CMK (cell line): Measurements from ENCODE around the gene MBD5.

Experiments used
- DNase-seq: peaks from one replicate; pipeline ENCODE4 v3.0.0-alpha.2; 2010; ENCODE audit warnings: low read depth

Gene MBD5

DNA sequence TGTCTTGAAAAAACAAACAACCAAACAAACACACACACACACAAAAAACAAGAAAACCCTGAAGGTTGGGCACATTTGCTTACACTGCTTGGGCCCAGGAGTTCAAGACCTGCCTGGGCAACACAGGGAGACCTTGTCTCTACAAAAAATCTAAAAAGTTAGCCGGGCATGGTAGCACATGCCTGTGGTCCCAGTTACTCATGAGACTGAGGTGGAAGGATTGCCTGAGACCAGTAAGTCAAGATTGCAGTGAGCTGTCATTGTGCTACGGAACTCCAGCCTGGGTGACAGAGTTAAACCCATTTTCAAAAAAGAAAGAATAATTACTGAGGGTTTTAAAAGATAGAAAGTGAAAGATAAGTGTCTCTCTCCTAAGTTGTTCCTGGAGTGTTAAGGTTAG lies 103.4 kb downstream of the MBD5 start:
- DNase-seq = no peak

DNA sequence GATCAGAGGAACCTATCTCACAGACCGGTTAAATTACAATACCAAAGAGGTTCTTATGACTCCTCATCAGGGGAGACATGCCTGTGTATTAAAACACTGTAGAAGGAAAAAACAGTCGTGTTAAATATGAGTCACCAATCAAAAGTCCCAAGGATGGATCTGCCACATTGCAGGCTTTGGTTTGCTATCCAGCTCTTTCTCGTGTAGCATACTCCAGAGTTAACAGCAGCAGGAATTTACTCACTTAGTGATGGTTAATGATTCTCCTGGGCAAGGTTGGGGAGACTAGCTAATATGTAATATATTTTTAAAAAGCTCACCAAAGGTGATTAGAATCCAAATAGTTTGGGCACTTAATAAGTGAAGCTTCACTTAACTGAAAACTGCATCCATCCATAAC lies 109.7 kb downstream of the MBD5 start:
- DNase-seq = no peak

DNA sequence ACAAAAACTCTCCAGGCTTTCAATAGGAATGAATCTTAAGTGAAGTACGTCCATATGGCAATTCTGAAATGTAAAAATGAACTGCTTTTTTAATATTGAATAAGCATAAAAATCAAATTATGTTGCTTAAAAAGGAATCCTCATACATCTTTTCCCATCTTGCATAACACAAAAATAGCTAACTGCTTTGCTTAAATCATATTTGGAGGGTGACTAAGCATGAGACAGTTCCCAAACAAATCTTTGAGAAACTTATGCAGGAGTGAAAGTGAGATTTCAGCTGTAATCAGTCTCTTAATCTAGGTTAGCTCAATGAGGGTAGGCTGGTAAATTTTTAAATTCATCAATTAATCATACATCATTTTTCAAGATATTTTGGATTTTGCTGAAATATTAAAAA lies 111.5 kb downstream of the MBD5 start:
- DNase-seq = no peak

DNA sequence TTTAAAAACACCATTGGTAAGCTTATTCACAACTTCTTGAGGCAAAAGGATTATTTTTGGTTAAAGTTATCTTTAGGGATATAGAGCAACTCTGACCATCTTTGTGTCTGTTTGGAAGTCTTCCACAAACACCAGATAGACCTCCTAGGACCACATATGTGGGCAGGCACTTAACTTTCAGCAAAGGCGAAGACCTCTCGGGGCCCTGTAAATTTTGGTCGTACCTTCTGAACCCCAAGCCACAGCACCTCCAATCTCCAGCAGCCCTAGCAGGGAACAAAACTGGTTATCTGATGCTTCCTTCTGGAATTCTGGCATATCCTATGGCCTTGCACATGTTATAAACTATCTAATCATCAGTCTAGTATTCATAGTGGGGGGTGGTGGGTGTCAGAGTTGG lies 114.8 kb downstream of the MBD5 start:
- no peak for DNase-seq

DNA sequence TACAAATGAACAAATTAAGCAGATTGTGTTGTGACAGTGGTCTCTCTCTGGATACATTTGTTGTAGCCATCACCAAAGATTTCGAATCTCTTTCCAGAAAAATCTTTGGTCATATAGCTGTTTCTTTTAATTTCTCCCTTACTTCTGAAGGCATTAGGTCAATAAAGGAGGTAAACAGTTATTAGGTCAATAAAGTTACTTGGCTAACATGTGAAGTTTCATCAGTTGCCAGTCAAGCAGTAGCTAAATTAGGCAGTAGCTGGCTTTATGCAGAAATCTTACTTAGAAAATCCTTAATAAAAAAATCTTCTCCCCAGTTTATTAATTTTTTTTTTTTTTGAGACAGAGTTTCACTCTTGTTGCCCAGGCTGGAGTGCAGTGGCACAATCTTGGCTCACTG lies 115.5 kb downstream of the MBD5 start:
- DNase-seq = no peak

DNA sequence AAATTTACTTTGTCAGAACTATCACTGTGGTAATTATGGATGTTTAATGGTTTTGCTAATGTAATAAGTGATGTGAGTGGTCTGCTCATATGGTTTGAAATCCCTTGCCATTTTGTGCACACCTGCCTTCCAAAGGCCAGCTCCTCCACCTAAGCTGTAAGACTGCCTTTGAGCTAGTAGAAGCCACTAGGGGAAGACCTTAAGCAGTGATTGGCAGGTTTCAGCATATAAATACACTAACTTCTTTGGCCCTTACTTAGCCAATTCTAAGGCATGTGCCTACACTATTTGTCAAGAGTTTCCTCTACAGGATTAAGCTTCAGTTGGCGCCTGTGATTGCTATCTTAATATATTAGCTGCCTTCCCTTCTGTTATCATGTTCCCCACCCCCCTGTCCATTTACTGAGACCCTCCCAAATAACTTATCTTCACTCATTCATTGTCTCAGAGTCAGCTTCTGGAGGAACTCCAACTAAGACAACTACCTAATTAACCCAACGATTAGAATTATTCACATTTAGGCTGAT lies 141.1 kb downstream of the MBD5 start:
- DNase-seq = peak; percentile 49

DNA sequence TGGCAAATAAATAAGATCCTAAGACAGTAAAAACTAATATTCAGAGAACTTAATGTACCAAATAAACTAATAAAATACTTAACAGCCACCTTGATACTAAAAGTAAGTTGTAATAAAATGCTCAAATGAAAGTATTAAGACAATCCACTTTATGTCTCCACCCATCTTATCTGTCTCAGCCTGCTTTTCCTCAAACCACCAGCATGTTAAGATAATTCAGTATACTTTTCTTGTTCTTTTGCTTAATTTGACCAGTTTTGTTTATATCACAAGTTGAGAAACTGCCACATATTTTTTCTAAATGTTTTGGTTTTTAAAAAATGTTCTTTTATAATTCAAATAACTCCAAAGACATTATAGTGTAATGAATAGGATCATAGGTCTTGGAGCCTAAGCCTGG lies 142.0 kb downstream of the MBD5 start:
- DNase-seq = no peak

DNA sequence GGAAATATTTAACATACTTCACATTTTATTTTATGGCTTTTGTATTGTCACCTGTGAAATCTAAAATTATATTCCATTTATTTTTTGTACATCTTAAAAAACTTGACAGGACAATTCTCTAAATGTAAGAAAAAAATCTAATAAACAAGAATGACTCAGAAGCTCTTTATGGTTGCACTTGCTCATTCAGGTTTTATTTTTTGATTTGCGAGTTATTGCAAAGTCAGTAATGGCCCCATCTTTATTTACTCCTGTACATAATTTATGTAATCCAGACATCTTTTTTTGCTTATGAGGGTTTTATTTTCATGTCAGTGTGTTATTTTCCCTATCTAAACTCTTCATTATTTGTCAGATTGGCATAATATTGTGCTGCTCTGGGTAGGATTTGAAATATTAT lies 145.1 kb downstream of the MBD5 start:
- no peak for DNase-seq

DNA sequence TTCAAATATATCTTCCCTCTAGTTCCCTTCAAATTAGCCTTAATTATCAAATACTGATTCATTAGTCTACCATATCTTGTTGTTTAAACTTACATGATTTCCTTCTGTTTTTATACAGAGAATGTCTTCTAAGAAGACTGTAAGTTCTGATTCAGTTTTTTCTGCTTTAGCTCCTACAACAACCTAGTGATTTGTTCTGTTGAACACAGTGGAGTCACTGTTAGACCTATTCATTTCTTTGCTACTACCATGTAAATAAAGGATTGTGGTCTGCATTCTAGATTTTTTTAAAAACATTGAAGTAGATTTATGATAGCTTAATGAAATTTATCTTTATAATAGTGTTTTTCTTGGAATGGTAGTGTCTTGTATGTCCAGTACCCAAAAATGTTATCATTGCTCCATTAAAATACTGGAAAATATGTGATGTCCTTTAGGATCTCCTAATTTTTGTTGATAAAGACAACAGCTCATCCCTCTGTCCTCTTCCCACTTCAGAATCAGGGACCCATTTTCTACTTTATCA lies 146.4 kb downstream of the MBD5 start:
- no peak for DNase-seq

DNA sequence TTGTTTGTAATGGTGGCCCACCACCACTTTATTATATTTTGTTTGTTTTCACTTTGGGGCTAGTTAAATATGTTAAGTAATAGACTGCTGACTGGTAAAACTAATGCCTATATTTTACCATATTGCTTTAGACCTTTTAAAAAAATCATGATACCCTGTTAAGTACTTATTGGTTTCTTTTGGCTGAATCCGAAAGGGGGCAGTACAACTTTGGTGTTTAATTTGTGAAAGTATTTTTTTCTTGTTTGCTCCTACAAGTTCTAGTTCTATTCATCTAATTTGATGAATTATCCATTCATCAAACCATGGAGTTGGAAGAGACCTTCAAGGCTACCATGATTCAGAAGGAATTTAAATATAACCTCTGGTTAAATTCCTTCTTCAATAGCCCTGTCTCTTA lies 147.0 kb downstream of the MBD5 start:
- DNase-seq = no peak

DNA sequence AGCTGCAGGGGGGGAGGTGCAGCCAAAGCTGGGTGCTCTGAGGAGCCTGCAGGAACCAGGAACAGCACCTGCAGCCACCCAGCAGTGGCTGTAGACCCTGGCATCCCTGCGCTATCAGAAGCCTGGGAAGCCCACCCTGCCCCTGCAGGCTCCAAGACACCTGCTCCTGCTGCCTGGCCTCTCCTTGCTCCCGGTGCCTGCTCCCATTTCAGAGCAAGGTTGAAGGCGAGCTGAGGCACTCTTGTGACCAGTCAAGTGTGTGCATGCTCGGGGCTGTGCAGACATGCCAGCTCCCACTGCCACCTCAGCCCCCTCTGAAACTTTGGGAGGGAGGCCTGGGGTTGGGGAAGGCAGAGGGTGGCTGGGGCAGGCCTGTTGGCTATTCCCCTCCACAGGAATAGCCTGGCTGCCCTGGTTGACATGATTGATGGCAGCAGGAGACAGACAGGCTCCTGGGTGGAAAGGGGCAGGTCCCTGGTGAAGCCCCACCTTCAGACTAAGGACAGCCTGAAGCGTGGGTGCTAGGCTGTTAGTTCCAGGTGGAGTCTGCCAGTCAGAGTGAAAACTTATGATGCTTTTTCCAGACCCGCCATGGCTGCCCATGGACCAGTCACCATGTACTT lies 151.4 kb downstream of the MBD5 start:
- DNase-seq = no peak

DNA sequence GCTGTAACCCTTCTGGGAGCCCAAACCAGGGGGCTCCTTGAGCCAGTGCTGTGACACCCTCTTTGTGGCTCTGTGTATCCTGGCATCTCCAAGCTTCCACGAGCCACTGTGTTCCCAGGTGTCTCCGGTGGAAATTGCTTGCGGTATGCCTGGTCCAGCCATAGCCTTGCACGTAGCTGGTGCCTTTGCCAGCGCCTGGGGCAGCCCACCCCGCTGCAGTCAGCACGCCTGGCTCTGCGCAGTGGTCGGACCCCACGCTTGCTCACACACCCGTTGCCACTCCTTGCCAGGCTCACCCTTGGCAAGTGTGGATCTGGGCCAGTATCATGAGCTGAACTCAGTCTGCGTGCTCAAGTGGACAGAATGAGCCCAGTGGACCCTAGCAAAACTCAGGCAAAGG lies 152.3 kb downstream of the MBD5 start:
- no peak for DNase-seq

DNA sequence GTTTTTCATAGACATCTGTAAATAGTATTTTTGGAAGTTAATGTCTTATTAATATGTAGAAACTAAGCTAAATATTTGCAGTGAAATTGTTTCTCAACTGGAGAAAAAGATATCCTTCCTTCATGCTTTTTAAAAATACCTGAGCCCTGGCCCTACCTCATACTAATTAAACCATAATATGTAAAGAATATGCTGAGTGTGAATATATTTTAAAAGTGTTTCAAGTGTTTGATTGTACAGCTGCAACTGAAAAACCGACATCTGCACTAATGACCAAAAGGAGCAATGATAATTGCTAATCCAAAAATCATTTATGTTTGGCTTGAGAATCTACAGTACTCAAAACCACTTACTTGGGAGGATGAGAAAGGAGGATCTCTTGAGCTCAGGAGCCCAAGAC lies 156.7 kb downstream of the MBD5 start:
- DNase-seq = no peak

DNA sequence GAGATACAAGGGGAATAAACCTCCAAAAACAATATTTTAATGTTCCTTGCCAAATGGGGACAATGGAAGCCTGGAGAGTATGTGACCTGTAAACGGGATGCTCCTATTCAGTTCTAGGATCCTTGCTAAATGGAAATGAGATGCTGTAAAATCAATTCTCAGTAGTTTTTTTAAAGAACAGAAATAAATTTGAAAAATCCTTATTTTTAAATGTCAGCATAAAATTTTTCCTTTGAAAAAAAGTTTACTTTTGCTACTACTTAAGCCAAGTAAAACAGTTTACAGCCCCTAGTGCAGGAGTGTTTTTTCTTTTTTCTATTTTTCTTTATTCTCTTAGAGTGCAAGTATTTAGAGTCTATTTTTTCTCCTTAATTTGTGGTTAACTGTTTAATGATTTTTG lies 158.8 kb downstream of the MBD5 start:
- DNase-seq = no peak

DNA sequence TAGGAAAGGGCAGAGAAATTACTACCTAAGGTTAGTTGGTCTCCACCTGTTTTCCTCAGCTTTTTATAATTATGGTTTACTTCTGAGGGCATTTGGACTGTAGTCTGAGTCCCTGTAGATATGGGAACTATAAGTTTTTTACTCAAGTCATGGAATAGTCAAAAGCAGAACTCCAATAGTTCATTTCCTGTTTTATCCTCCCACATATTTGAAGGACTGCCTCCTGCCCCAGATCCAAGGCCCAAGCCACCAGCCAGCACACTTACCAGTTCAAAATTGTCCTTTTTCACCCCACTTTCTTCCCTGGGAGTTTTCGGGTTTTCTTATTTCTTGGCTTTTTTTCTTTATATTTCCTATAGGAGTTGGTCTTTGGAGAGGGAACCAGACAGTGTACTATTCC lies 164.1 kb downstream of the MBD5 start:
- DNase-seq = no peak

DNA sequence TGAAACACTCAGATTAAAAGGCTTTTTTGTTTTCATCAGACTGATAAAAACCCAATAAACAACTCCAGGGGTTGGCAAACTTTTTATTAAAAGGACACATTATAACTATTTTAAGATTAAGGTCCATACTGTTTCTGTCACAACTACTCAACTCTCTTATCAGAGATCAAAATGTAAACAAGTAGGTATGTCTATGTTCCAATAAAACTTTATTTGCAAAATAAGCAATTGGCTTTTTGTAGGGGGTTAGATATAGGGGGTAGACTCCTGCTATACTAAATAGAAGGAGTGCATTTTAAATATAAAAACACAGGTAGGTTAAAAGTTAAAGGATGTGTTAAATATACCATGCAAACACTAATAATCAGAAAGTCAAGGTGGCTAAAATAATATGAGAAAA lies 174.0 kb downstream of the MBD5 start:
- DNase-seq = no peak

DNA sequence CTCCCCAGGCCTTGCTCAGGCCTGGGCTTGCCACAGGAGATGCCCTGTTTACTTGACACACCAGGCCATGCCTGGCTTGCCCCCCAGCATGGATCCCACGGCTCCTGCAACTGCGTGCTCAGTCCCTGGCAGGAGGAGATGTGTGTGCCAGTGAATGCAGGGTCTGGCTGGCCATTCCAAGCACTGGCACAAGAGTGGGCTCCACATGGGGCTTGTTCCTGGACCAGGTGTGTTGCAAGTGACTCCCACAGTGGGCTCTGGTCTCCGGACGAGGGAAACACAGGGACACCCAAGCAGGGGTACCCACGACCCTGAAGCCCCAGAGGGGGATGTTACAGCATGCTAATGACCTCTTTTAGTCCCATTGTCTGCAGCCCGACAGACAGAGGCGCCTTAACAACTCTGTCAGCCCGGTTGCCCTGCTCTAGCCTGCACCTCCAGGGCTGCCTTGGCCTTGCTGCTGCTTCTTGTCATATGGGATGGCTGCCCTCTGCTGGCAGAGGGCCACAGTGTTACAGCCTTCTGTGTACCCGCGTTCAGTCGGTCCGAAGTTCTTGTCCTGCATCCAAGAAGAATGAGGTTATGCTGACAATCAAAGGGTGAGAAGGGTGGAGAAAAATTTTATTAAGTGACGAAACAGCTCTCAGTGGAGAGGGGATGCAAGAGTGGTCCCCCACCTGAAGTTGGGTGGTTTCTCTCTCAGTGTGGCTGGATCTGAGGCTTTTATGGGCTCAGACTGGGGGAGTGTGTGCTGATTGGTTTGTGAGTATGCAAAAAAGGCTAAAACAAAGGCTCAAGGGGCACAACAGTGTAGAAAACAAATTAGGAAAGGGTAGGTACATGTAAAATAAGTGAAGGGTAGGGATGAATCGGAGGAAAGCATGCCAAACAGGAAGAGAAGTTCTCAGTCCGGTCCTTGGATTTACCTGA lies 180.4 kb downstream of the MBD5 start:
- DNase-seq = peak; percentile 3

DNA sequence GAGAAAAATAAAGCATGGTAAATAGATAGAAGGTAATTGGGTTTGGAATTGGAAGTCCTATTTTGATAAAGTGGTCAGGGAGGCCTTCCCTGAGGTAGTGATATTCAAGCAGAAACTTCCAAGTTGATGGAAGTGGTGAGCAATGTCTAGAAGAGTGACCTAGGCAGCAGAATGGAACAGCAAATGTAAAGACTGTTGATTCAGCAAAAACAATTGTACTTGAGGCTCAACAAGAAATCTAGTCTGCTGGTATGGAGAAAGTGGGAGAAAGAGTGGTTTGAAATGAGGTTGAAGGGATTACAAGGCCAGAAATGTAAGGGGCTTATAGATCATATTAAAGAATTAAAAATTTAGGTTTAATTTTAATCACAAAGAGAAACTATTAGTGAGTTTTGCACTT lies 181.3 kb downstream of the MBD5 start:
- DNase-seq = no peak

DNA sequence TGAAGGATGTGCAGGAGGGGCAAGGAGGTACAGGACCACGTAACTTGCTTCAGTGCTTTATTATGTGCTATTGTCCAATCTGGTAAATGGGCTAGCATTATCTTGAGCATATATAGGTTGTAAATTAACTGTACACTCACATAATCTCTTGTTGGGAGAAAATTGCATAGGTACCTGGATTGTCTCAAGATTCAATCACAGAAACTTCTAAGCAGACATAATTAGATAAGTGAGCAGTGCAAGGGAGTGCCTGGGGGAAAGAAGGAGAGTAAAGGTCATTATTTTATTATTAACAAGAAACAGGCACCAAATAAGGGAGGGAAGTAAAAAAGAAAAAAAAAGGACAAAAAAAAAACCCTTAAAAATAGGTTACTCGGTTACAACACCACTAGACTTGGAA lies 186.2 kb downstream of the MBD5 start:
- DNase-seq = no peak

DNA sequence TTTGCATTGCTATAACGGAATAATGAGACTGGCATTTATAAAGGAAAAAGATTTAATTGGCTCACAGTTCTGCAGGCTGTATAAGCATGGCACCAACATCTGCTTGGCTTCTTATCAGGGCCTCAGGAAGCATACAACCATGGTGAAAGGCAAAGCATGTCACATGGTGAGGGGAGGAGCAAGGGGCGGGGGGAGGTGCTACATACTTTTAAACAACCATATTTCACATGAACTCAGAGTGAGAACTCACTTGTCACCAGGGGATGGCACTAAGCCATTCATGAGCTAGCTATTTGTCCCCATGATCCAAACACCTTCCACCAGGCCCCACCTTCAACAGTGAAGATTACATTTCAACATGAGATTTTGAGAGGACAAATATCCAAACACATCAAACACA lies 188.7 kb downstream of the MBD5 start:
- DNase-seq = peak; percentile 42

DNA sequence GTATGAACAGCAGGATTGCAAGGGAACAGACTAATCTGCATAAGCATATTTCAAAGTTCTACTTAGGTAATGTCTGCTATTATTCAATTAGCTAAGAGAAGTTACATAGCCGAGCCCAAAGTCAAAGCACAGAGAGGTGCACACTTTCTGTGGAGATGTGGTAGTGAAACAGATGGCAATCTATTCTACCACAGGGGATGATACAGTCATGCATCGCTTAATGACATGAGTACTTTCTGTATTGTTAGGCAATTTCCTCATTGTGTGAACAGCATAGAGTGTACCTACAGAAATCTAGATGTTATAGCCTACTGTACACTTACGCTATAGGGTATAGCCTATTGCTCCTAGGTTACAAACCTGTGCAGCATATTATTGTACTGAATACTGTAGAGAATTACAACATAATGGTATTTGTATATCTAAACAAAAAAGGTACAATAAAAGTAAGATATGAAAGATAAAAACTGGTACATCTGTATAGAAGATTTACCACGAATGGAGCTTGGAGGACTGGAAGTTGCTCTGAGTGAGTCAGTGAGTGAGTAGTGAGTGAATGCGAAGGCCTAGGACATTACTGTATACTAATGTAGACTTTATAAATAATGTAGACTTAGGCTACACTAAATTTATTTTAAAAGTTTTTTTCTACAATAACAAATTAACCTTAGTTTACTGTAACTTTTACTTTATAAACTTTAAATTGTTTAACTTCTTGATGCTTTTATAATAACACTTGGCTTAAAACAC lies 197.6 kb downstream of the MBD5 start:
- no peak for DNase-seq

DNA sequence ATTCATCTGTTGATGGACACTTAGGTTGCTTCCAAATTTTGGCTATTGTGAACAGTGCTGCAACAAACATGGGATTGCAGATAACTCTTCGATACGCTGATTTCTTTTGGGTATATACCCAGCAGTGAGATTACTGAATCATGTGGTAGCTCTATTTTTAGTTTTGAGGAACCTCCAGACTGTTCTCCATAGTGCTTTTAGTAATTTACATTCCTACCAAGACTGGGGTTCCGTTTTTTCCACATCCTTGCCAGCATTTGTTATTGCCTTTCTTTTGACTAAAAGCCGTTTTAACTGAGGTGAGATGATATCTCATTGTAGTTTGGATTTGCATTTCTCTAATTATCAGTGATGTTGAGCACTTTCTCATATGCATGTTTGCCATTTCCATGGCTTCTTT lies 200.3 kb downstream of the MBD5 start:
- no peak for DNase-seq

DNA sequence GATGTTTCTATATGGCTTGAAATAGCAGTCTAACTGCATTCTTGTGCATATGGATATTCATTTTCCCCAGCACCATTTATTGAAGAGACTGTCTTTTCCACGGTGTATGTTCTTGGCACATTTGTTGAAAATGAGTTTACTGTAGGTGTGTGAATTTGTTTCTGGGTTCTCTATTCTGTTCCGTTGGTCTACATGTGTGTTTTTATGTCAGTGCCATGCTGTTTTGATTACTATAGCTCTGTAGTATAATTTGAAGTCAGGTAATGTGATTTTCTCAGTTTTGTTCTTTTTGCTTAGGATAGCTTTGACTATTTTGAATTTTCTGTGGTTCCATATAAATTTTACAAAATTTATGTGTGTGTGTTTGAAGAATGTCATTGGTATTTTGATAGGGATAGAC lies 201.0 kb downstream of the MBD5 start:
- DNase-seq = no peak
